RPMI7951 (cell line): ENCODE measurements around the gene IL19. TPM values are rescaled to one million over a fixed set of nuclear protein-coding genes. Genes with fewer than 3 reads are reported as not detected.
"Not testable (repeated sequence)": the region's sequence is repeated elsewhere in the genome, so short reads cannot be mapped to it uniquely, and the experiment has no call there.

Source experiments
- DNase-seq: peaks from one replicate; pipeline ENCODE4 v3.0.0-alpha.2; 2012; ENCODE audit warnings: low read depth
- total RNA-seq: library from RNA; depleted of rRNA; stranded (reverse); fragments of >200 nt; shearing (Covaris generic); gene quantifications from 2 replicates; pipeline ENCODE4 v1.2.3, GENCODE V29; 2014

The IL19 gene
- total RNA-seq, 1 experiment from 2014 or later, result 0.24 TPM

- DNase-seq, result peak; percentile 81
Measured at GRCh38 chr1:206739411-206740076, 31.0 kb upstream of the IL19 start.

- DNase-seq, result no peak
Measured at GRCh38 chr1:206741142-206741701, 29.4 kb upstream of the IL19 start.

- no peak for DNase-seq
Measured at GRCh38 chr1:206742719-206743383, 27.7 kb upstream of the IL19 start.

GRCh38 chr1:206744683-206745082, 25.9 kb upstream of the IL19 start:
- peak; percentile 53 for DNase-seq

- no peak for DNase-seq
Measured at GRCh38 chr1:206745301-206745700, 25.3 kb upstream of the IL19 start.

GRCh38 chr1:206748348-206749030, 22.1 kb upstream of the IL19 start:
- no peak for DNase-seq

GRCh38 chr1:206751891-206752290, 18.7 kb upstream of the IL19 start:
- DNase-seq, result no peak

GRCh38 chr1:206752481-206752880, 18.1 kb upstream of the IL19 start:
- no peak for DNase-seq

- peak; percentile 85 for DNase-seq
Measured at GRCh38 chr1:206753141-206753540, 17.4 kb upstream of the IL19 start.

GRCh38 chr1:206754011-206754410, 16.6 kb upstream of the IL19 start:
- DNase-seq, result peak; percentile 67

GRCh38 chr1:206757524-206758266, 12.9 kb upstream of the IL19 start:
- DNase-seq, result no peak

GRCh38 chr1:206760590-206760989, 10.0 kb upstream of the IL19 start:
- no peak for DNase-seq

- no peak for DNase-seq
Measured at GRCh38 chr1:206761159-206761768, 9.3 kb upstream of the IL19 start.

- not testable (repeated sequence) for DNase-seq
Measured at GRCh38 chr1:206762741-206763364, 7.7 kb upstream of the IL19 start.

- not testable (repeated sequence) for DNase-seq
Measured at GRCh38 chr1:206765771-206766170, 4.8 kb upstream of the IL19 start.

- peak; percentile 98 for DNase-seq
Measured at GRCh38 chr1:206766251-206766856, 4.2 kb upstream of the IL19 start.

- no peak for DNase-seq
Measured at GRCh38 chr1:206768472-206769303, 1.9 kb upstream of the IL19 start.

GRCh38 chr1:206769304-206769731, 1.3 kb upstream of the IL19 start:
- DNase-seq, result no peak

GRCh38 chr1:206771338-206771692, 742 bp downstream of the IL19 start:
- DNase-seq, result no peak
